K562 (cell line): ENCODE measurements around the gene GADD45GIP1.

Experiments used
- CTCF ChIP-seq, 3 experiments: IDR thresholded peaks in 2 of 3; conservative IDR thresholded peaks in 1 of 3; 2 replicates each; pipeline ENCODE4 v1.5.1; 2011 to 2012; ENCODE audit warnings: low read length in 3 of 3, mild to moderate bottlenecking in 3 of 3, control low read depth in 2 of 3, improper control_type of control experiment in 1 of 3, inconsistent platforms in 1 of 3, low read depth in 1 of 3, mixed read lengths in 1 of 3, moderate library complexity in 1 of 3; ENCODE audit not compliant: insufficient read depth in 2 of 3
- EP300 ChIP-seq: IDR thresholded peaks from 2 replicates; pipeline ENCODE4 v1.6.1; 2012; ENCODE audit warnings: low read length, improper control_type of control experiment
- TEAD2 ChIP-seq: fragments of 450-650 bp; IDR thresholded peaks from 2 replicates; pipeline ENCODE4 v1.6.1; 2016; ENCODE audit warnings: missing genetic modification characterization, control low read depth, missing compliant biosample characterization
- ZFP36 ChIP-seq: fragments of 150-350 bp; IDR thresholded peaks from 2 replicates; pipeline ENCODE4 v1.6.1; 2018; ENCODE audit warnings: low read length, low read depth; ENCODE audit not compliant: partially characterized antibody
- TF ChIP-seq, protein P1 (sequence below), 2 experiments: IDR thresholded peaks; 2 replicates each; pipeline ENCODE4 v1.6.1; 2011; ENCODE audit warnings: borderline replicate concordance in 1 of 2, control low read depth in 1 of 2, low read depth in 1 of 2, low read length in 1 of 2, mild to moderate bottlenecking in 1 of 2, mixed read lengths in 1 of 2, moderate library complexity in 1 of 2; ENCODE audit not compliant: insufficient read depth in 1 of 2, insufficient read length in 1 of 2, poor library complexity in 1 of 2, severe bottlenecking in 1 of 2; ENCODE audit errors: extremely low read depth in 1 of 2

- no peak for TF ChIP-seq CTCF (IDR thresholded peaks at IDR 0.05 in 2 of 3, conservative IDR thresholded peaks at IDR 0.05 in 1 of 3; ENCODE audit: insufficient read depth in 2 of 3, low read depth in 1 of 3, low read length in 3 of 3)
- no peak for TF ChIP-seq ZFP36
- no peak for TF ChIP-seq TEAD2 (tag)
- TF ChIP-seq EP300: no peak
- TF ChIP-seq, protein P1, sequence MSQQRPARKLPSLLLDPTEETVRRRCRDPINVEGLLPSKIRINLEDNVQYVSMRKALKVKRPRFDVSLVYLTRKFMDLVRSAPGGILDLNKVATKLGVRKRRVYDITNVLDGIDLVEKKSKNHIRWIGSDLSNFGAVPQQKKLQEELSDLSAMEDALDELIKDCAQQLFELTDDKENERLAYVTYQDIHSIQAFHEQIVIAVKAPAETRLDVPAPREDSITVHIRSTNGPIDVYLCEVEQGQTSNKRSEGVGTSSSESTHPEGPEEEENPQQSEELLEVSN (IDR thresholded peaks at IDR 0.05; ENCODE audit: borderline replicate concordance in 1 of 2, extremely low read depth in 1 of 2, insufficient read depth in 1 of 2, insufficient read length in 1 of 2, low read depth in 1 of 2, low read length in 1 of 2, poor library complexity in 1 of 2, severe bottlenecking in 1 of 2): no peak
These were observed 17.5 kb upstream of the GADD45GIP1 start for GRCh38 chr19:12974301-12975220.
